Parathyroid adenoma (tissue), 2 donors: Measurements from ENCODE around the gene SPRYD4.

ENCODE experiments used
- H2AFZ ChIP-seq: fragments of 300-600 bp; sonication (generic); one replicate; pipeline ENCODE4 v1.7.0; 2017; ENCODE audit warnings: antibody characterized with exemption, mild to moderate bottlenecking
- H3K27ac ChIP-seq: fragments of 300-600 bp; sonication (generic); one replicate; pipeline ENCODE4 v1.7.0; 2017
- H3K27me3 ChIP-seq: fragments of 300-600 bp; sonication (generic); one replicate; pipeline ENCODE4 v1.7.0; 2017; ENCODE audit warnings: low read length; ENCODE audit not compliant: control insufficient read depth, insufficient read depth
- H3K36me3 ChIP-seq: fragments of 300-600 bp; sonication (generic); one replicate; pipeline ENCODE4 v1.7.0; 2017; ENCODE audit warnings: low read length; ENCODE audit not compliant: control insufficient read depth, insufficient read depth
- H3K4me1 ChIP-seq: fragments of 300-600 bp; sonication (generic); one replicate; pipeline ENCODE4 v1.7.0; 2017; ENCODE audit warnings: control low read depth
- H3K4me2 ChIP-seq: fragments of 300-600 bp; sonication (generic); one replicate; pipeline ENCODE4 v1.7.0; 2017; ENCODE audit warnings: low read length
- H3K4me3 ChIP-seq: fragments of 300-600 bp; sonication (generic); one replicate; pipeline ENCODE4 v1.7.0; 2017; ENCODE audit warnings: low read depth, low read length
- H3K79me2 ChIP-seq: fragments of 300-600 bp; sonication (generic); one replicate; pipeline ENCODE4 v1.7.0; 2017; ENCODE audit warnings: control low read depth
- H3K9ac ChIP-seq: fragments of 300-600 bp; sonication (generic); one replicate; pipeline ENCODE4 v1.7.0; 2017; ENCODE audit warnings: mild to moderate bottlenecking
- H3K9me3 ChIP-seq: fragments of 300-600 bp; sonication (generic); one replicate; pipeline ENCODE4 v1.7.0; 2017; ENCODE audit warnings: low read length; ENCODE audit not compliant: control insufficient read depth
- TF ChIP-seq, protein P1 (sequence below): fragments of 300-600 bp; sonication (generic); IDR thresholded peaks from one replicate; pipeline ENCODE4 v1.7.0; 2017; ENCODE audit warnings: antibody characterized with exemption, mild to moderate bottlenecking
- donor health status: primary hyperparathyroidism.

The SPRYD4 gene

DNA sequence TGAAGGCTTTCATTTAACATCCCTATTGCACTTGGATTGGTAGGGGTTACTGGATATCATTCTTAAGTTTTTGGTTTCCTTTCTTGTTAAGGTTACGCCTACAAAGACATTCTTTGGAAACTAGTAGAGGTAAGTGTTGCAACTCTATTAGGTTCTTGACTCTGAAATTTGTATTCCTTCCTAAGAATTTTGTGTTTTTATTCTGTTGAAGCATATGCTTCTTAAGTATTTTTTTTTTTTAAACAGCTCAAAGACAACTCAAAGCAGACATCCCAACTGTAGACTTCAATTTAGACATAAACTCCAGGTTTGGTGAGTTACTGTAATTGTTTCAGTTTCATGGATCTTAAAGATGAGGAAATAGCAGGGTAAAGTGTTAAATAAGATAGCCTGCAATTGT is 52.1 kb downstream of the SPRYD4 start:
- H3K27ac ChIP-seq, result peak overlapping the region; percentile 80
- TF ChIP-seq, protein P1, sequence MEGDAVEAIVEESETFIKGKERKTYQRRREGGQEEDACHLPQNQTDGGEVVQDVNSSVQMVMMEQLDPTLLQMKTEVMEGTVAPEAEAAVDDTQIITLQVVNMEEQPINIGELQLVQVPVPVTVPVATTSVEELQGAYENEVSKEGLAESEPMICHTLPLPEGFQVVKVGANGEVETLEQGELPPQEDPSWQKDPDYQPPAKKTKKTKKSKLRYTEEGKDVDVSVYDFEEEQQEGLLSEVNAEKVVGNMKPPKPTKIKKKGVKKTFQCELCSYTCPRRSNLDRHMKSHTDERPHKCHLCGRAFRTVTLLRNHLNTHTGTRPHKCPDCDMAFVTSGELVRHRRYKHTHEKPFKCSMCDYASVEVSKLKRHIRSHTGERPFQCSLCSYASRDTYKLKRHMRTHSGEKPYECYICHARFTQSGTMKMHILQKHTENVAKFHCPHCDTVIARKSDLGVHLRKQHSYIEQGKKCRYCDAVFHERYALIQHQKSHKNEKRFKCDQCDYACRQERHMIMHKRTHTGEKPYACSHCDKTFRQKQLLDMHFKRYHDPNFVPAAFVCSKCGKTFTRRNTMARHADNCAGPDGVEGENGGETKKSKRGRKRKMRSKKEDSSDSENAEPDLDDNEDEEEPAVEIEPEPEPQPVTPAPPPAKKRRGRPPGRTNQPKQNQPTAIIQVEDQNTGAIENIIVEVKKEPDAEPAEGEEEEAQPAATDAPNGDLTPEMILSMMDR, result no peak
- H3K79me2 ChIP-seq, result peaks cover 3% of the 10 kb centered on the region
- H3K4me1 ChIP-seq, result peaks cover 3% of the 10 kb centered on the region
- no peaks in the 10 kb centered on the region for H3K9me3 ChIP-seq
- H3K27me3 ChIP-seq, result no peaks in the 10 kb centered on the region
- peak overlapping the region; percentile 8 for H3K4me2 ChIP-seq
- H3K9ac ChIP-seq, result no peak overlapping the region
- peak overlapping the region; percentile 62 for H2AFZ ChIP-seq
- H3K4me3 ChIP-seq, result peak overlapping the region; percentile 75
- no peaks in the 10 kb centered on the region for H3K36me3 ChIP-seq

DNA sequence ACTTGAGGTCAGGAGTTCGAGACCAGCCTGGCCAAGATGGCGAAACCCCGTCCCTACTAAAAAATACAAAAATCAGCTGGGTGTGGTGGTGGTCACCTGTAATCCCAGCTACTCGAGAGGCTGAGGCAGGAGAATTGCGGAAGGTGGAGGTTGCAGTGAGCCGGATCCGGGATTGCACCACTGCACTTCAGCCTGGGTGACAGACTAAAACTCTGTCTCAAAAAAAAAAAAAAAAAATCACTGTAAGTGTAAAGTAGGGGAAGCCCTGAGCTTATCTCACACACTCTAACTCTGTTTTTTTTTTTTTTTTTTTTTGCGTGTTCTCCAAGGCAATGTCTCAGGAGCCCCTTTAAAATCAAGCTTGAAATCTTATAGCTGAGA is 52.8 kb downstream of the SPRYD4 start:
- H3K9me3 ChIP-seq, result no peaks in the 10 kb centered on the region
- peak overlapping the region; percentile 80 for H2AFZ ChIP-seq
- H3K4me3 ChIP-seq, result peak overlapping the region; percentile 75
- peak overlapping the region; percentile 93 for H3K4me2 ChIP-seq
- no peaks in the 10 kb centered on the region for H3K27me3 ChIP-seq
- peaks cover 4% of the 10 kb centered on the region for H3K79me2 ChIP-seq
- H3K9ac ChIP-seq, result no peak overlapping the region
- H3K36me3 ChIP-seq, result no peaks in the 10 kb centered on the region
- H3K4me1 ChIP-seq, result peaks cover 3% of the 10 kb centered on the region
- TF ChIP-seq, protein P1, result no peak
- H3K27ac ChIP-seq, result peak overlapping the region; percentile 80

DNA sequence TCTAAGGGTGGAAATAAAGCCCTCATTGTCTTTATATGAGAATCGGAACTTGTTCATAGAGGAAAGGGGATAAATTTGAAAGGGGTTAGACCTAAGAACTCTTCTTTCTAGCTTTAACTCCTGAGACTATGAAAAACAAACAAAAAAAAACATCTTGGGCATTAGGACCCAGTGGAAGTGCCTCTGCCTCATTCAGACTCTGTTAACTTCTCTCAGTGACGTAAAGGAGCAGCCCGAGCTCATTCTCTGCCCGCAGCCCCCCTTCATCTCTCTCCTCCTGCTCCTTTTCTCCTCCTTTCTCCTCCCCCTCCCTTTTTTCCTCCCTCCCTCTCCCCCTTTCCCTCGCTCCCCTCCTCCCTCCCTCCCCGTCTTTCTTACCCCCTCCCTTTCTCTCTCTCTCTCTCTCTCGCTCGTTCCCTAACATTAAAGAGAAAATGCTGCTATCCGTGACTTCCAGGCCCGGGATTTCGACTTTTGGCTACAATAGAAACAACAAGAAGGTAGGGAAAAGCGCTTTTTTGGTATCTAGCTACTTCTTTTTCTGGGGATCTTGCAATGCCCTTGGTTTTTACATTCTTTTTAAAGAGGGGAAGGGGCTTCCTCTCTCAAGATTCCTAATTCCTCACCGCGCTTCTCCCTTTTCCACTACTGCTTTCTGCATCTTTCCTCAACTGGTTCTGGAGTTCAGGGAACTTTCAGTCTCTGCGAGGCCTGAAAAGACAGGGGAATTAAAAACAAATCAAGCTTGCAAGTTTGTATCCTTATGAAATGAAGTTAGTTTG is 53.4 kb downstream of the SPRYD4 start, which contains the start of gene RBMS2:
Gene RBMS2 (plus strand): TSS at position 231 of the 782 bp plus-strand sequence. CDS start 204 bp downstream, at position 435.
- TF ChIP-seq, protein P1, result no peak
- H3K9me3 ChIP-seq, result no peaks in the 10 kb centered on the region
- H3K9ac ChIP-seq, result no peak within 1 kb of the TSS
- H2AFZ ChIP-seq, result peak within 1 kb of the TSS; percentile 80
- peak within 1 kb of the TSS; percentile 75 for H3K4me3 ChIP-seq
- H3K27me3 ChIP-seq, result no peaks in the 10 kb centered on the region
- no peaks in the 10 kb centered on the region for H3K36me3 ChIP-seq
- peak within 1 kb of the TSS; percentile 93 for H3K4me2 ChIP-seq
- H3K27ac ChIP-seq, result peak within 1 kb of the TSS; percentile 80
- H3K4me1 ChIP-seq, result peaks cover 3% of the 10 kb centered on the region
- H3K79me2 ChIP-seq, result peaks cover 4% of the 10 kb centered on the region

DNA sequence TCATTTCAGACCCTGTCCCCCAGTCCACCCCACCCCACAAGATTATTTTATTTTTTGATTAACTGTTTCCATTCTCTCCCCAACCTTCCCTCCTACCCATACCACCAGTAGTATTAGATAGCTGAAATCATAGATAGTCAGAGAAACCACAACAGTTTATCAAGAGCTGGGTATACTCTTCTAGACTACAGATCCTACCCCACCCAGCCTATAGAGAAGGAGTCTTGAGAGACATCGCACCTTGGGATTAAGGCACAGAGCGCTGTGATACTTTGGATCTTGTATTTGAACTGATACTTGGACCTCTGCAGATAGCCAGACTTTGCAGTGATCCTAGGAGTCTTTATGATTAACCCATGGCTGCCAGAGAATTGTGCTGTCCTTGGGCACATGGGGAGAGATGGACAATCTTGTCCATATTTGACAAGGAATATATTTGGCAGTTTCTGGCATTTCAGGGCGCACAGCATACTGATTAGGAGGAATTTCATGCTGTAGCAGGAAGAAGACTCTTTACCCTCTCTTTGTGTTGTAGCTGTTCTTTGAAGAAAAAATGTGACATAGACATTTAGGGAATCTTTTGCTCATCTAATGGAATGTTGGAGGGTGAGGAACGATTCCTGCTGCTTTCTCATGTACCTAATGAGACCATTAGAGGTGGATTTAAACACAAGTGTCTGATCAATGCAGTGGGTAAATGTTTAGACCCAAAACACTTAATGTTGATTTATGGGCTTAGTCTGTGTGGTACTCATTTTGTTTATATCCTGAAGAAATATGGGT is 54.2 kb downstream of the SPRYD4 start:
- H3K9me3 ChIP-seq, result no peaks in the 10 kb centered on the region
- TF ChIP-seq, protein P1, result no peak
- H3K27me3 ChIP-seq, result no peaks in the 10 kb centered on the region
- H3K4me2 ChIP-seq, result peak overlapping the region; percentile 93
- peaks cover 8% of the 10 kb centered on the region for H3K79me2 ChIP-seq
- H3K27ac ChIP-seq, result peak overlapping the region; percentile 80
- H3K4me3 ChIP-seq, result peak overlapping the region; percentile 75
- peaks cover 3% of the 10 kb centered on the region for H3K4me1 ChIP-seq
- peak overlapping the region; percentile 80 for H2AFZ ChIP-seq
- H3K9ac ChIP-seq, result no peak overlapping the region
- H3K36me3 ChIP-seq, result no peaks in the 10 kb centered on the region
